ENCODE measurements around the gene CLIC5. TPM values are rescaled to one million over a fixed set of nuclear protein-coding genes. Genes with fewer than 3 reads are reported as not detected.

The CLIC5 gene
- total RNA-seq, 1 donor from 2014 or later, result 7.6 TPM

DNA sequence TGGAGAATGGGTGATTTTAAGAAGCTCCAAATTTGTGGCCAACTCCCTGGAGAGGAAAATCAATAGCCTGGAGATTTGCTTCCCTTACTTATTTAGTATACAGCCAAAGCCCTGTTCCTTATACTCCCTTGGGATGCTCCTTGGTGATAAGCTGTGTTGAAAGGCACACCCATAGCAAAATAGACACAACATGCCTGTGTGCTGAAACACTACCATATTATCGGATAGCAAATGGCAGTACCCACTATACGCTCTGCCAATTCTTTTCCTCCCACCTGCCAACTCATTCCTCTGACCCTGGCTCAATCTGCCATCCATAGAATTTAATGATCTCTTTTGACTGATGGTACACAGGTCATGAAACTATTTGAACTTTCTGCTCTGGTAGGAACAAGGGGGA is 98.2 kb downstream of the CLIC5 start:
- Histone ChIP-seq H3K27me3 (no peaks in the 10 kb centered on the region), H3K4me3 (no peak overlapping the region), H3K27ac (no peak overlapping the region), H3K9me3 (no peaks in the 10 kb centered on the region), H3K36me3 (no peaks in the 10 kb centered on the region), H3K4me1 (no peaks in the 10 kb centered on the region)
- TF ChIP-seq, protein P1, sequence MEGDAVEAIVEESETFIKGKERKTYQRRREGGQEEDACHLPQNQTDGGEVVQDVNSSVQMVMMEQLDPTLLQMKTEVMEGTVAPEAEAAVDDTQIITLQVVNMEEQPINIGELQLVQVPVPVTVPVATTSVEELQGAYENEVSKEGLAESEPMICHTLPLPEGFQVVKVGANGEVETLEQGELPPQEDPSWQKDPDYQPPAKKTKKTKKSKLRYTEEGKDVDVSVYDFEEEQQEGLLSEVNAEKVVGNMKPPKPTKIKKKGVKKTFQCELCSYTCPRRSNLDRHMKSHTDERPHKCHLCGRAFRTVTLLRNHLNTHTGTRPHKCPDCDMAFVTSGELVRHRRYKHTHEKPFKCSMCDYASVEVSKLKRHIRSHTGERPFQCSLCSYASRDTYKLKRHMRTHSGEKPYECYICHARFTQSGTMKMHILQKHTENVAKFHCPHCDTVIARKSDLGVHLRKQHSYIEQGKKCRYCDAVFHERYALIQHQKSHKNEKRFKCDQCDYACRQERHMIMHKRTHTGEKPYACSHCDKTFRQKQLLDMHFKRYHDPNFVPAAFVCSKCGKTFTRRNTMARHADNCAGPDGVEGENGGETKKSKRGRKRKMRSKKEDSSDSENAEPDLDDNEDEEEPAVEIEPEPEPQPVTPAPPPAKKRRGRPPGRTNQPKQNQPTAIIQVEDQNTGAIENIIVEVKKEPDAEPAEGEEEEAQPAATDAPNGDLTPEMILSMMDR (IDR thresholded peaks at IDR 0.05), result no peak
- no peak for DNase-seq (ENCODE audit: low spot score in 2 of 2)
- intact Hi-C loops (cut with DNase I), result no loop called here

DNA sequence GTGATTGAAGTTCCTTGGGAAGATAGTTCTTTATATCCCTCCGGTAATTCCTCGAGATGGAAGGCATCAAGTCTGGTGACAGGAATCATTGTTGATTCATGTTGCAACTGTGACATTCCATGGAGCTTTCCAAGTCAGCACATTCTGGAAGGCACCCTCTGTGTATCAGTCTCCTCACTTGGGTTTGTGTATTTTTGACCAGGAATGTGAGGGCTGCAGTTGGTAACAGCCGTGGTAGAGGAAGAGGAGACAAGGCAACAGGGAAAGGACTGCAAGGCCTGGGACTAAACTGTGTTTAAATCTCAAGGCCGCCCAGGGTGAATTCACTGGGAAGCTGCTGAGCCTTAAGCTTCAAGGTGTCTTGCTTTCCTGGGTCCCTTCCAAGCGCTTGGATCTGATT is 99.0 kb downstream of the CLIC5 start:
- TF ChIP-seq, protein P1 (IDR thresholded peaks at IDR 0.05), result no peak
- H3K9me3 ChIP-seq, result no peaks in the 10 kb centered on the region
- H3K27ac ChIP-seq, result no peak overlapping the region
- no peak for DNase-seq (ENCODE audit: low spot score in 2 of 2)
- intact Hi-C loops (cut with DNase I), result no loop called here
- H3K4me1 ChIP-seq, result no peaks in the 10 kb centered on the region
- no peaks in the 10 kb centered on the region for H3K27me3 ChIP-seq
- no peaks in the 10 kb centered on the region for H3K36me3 ChIP-seq
- H3K4me3 ChIP-seq, result no peak overlapping the region

DNA sequence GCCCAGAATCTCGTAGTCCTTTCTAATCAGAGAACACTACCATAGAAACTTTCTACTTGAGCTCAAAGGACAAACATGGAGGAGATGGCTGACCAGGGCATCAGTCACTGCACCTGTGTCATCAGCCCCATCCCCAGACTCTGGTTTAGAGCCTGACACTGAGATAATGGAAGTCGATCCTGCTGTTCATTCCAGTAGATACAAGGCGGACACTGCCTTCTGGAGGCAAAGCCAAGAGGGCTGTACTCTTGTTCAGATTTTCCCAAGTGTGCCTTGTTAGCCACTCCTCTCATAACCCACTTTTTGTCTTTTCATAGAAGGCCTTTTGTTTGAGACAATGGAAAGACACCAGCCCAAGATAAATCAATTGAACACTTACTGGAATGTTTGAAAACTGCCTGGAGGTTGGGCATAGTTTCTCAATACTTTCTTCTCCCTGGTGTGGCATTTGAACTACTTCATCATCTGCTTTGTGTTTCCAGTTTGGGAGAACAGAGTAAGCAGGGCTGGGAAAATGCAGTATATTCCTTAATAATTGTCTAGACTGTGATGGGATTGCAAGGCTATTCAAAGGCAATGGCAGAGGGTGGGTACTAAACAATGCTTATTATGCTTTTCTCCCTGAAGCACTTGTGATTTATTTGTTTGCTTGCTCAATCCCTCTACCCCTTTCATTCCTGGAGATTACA is 99.7 kb downstream of the CLIC5 start:
- H3K36me3 ChIP-seq, result no peaks in the 10 kb centered on the region
- H3K4me3 ChIP-seq, result no peak overlapping the region
- no peaks in the 10 kb centered on the region for H3K4me1 ChIP-seq
- TF ChIP-seq, protein P1 (IDR thresholded peaks at IDR 0.05), result no peak
- no peaks in the 10 kb centered on the region for H3K9me3 ChIP-seq
- DNase-seq (ENCODE audit: low spot score in 2 of 2), result no peak
- H3K27ac ChIP-seq, result no peak overlapping the region
- intact Hi-C loops (cut with DNase I), result no loop called here
- H3K27me3 ChIP-seq, result no peaks in the 10 kb centered on the region

DNA sequence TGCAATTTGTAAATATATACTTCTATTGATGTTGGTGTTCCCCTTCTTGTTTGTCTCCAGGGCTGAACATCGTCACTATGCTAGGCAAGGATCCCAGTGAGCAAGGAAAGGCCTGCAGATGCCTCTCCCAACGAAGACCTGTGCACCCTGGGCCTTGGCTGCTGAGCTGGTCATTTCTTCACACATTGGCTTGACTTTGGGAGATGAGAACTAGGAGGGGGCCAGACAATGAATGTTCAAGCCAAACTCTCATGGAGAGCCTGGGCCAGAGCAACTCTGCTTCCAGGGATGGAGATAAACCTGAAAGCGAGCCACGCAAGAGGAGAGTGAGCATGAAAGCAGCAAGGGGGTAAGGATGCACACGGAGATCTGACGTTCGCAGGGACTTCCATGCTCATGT is 104.0 kb downstream of the CLIC5 start:
- no peaks in the 10 kb centered on the region for H3K4me1 ChIP-seq
- H3K4me3 ChIP-seq, result no peak overlapping the region
- H3K27me3 ChIP-seq, result no peaks in the 10 kb centered on the region
- TF ChIP-seq, protein P1 (IDR thresholded peaks at IDR 0.05), result no peak
- no peaks in the 10 kb centered on the region for H3K9me3 ChIP-seq
- no peak for DNase-seq (ENCODE audit: low spot score in 2 of 2)
- intact Hi-C loops (cut with DNase I), result no loop called here
- no peaks in the 10 kb centered on the region for H3K36me3 ChIP-seq
- H3K27ac ChIP-seq, result no peak overlapping the region

DNA sequence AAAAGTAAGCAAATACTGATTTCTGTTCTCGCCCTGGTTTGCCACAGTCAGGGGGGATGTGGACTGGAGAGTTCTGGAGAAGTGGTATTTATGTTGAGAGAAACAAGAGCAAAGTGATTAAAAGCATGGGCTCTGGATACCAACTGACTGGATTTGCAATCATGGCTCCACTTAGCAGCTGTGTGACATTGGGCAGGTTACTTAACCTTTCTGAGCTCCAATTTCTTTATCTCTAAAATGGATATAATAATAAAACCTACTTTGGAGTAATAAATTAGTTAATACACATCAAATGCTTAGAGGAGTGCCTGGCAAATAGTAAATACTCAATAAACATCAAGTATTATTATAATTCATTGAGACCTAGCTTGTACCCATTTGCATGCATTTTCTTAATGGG is 111.7 kb downstream of the CLIC5 start:
- H3K27me3 ChIP-seq, result no peaks in the 10 kb centered on the region
- H3K4me1 ChIP-seq, result no peaks in the 10 kb centered on the region
- no peak for DNase-seq (ENCODE audit: low spot score in 2 of 2)
- H3K4me3 ChIP-seq, result no peak overlapping the region
- no peaks in the 10 kb centered on the region for H3K36me3 ChIP-seq
- TF ChIP-seq, protein P1 (IDR thresholded peaks at IDR 0.05), result no peak
- no peaks in the 10 kb centered on the region for H3K9me3 ChIP-seq
- H3K27ac ChIP-seq, result no peak overlapping the region
- intact Hi-C loops (cut with DNase I), result no loop called here

DNA sequence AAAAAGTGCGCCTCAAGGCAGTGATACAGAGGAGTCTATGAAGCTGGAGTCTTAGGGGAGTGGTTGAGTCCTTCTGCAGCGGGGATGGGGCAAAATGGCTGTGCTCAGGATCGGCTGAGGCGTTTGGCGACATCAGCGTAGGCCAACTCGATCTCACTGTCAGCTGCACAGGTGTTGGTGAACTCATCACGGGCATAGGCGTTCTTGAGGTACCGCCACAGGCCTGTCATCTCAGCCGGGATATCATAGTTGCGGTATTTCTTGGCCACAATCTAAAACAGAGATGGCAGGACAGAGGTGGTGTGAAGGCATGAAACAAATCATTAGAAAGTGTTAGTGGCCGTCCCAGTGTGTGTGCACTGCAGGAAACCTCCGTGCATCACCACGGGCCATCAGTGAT is 112.7 kb downstream of the CLIC5 start:
- H3K27ac ChIP-seq, result no peak overlapping the region
- TF ChIP-seq, protein P1 (IDR thresholded peaks at IDR 0.05), result no peak
- no peaks in the 10 kb centered on the region for H3K27me3 ChIP-seq
- intact Hi-C loops (cut with DNase I), result no loop called here
- DNase-seq (ENCODE audit: low spot score in 2 of 2), result no peak
- no peaks in the 10 kb centered on the region for H3K4me1 ChIP-seq
- H3K9me3 ChIP-seq, result no peaks in the 10 kb centered on the region
- no peak overlapping the region for H3K4me3 ChIP-seq
- no peaks in the 10 kb centered on the region for H3K36me3 ChIP-seq

Measured in ascending aorta (tissue), 2 donors.